NCI-H146 treated with DMSO at 0.1 percent for 48 hours (cell line): ENCODE data around the gene HADHB.

ENCODE experiments used
- DNase-seq: peaks from one replicate; lab custom pipeline; 2025; ENCODE audit not compliant: unreplicated experiment; lab: John Stamatoyannopoulos, UW

HADHB gene

GRCh38 chr2:26244309-26245230 is at the start of gene HADHB, which contains the start of gene HADHA:
Gene HADHB, plus strand, starts transcription at chr2:26244939. Its CDS starts 9,316 bp downstream, at chr2:26254255.
Gene HADHA, minus strand, starts transcription at chr2:26244632. Its CDS starts 36 bp downstream, at chr2:26244596.
- DNase-seq, result peak; percentile 90

- DNase-seq, result no peak
These were observed 49.4 kb upstream of the HADHB start for GRCh38 chr2:26195040-26195984.

- DNase-seq, result no peak
These were observed 47.9 kb upstream of the HADHB start for GRCh38 chr2:26196683-26197418.

GRCh38 chr2:26197516-26197915 is 47.2 kb upstream of the HADHB start:
- no peak for DNase-seq

GRCh38 chr2:26202981-26203490 is 41.7 kb upstream of the HADHB start:
- DNase-seq, result no peak

- DNase-seq, result no peak
These were observed 40.8 kb upstream of the HADHB start for GRCh38 chr2:26203906-26204305.

- DNase-seq, result no peak
These were observed 32.7 kb upstream of the HADHB start for GRCh38 chr2:26212011-26212410.

GRCh38 chr2:26214759-26215158 is 30.0 kb upstream of the HADHB start:
- DNase-seq, result no peak

- no peak for DNase-seq
These were observed 28.9 kb upstream of the HADHB start for GRCh38 chr2:26215833-26216232.

GRCh38 chr2:26216587-26216986 is 28.2 kb upstream of the HADHB start:
- no peak for DNase-seq

GRCh38 chr2:26217720-26218119 is 27.0 kb upstream of the HADHB start:
- no peak for DNase-seq

GRCh38 chr2:26223018-26223417 is 21.7 kb upstream of the HADHB start:
- DNase-seq, result no peak

- no peak for DNase-seq
These were observed 20.6 kb upstream of the HADHB start for GRCh38 chr2:26224095-26224494.

GRCh38 chr2:26229595-26229994 is 15.1 kb upstream of the HADHB start:
- no peak for DNase-seq

- no peak for DNase-seq
These were observed 13.9 kb upstream of the HADHB start for GRCh38 chr2:26230806-26231205.

GRCh38 chr2:26235089-26235488 is 9.7 kb upstream of the HADHB start:
- DNase-seq, result no peak

GRCh38 chr2:26237868-26238267 is 6.9 kb upstream of the HADHB start:
- DNase-seq, result no peak

GRCh38 chr2:26238311-26238958 is 6.3 kb upstream of the HADHB start:
- DNase-seq, result no peak

GRCh38 chr2:26241928-26242436 is 2.8 kb upstream of the HADHB start:
- DNase-seq, result no peak
